ENCODE measurements around the gene ENTPD8.

The ENTPD8 gene

DNA sequence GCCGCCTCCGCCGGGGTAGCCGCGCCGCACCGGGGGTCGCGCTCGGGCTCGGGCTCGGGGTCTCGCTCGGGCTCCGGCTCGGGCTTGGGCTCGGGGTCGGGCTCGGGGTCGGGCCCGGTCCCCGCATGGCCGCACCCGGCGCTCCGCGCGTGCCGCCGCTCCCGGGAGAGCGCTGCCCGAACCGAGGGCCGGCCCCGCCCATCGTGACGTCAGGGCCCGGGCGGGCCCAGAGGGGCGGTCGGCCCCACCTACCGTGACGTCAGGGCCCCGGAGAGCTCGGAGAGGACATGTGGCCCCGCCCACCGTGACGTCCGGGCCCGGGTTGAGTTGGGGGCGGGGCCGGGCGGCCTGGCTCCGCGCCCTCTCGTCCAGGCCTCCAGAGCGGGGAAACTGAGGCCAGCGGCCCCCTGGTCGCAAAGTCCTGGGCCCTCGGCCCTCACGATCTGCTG is 18.0 kb upstream of the ENTPD8 start, which contains the start of gene NSMF:
TSS of gene NSMF (minus strand) at position 183 of the 449 bp plus-strand sequence. CDS start 232 bp downstream, outside the sequence.
- Histone ChIP-seq H3K4me1 (ENCODE audit: low read length) (peaks cover 27% of the 10 kb centered on the region), H2AFZ (ENCODE audit: low read depth, low read length) (no peak within 1 kb of the TSS), H3K36me3 (replicated peaks; ENCODE audit: low read depth, low read length) (peaks cover 22% of the 10 kb centered on the region), H3K9ac (ENCODE audit: low read length) (peak within 1 kb of the TSS; percentile 81), H3K27ac (ENCODE audit: low read length) (peak within 1 kb of the TSS; percentile 16; the same call in 1 of the 2 replicates), H3K4me3 (ENCODE audit: low read length) (peak within 1 kb of the TSS; percentile 98), H3K4me2 (ENCODE audit: low read length) (peak within 1 kb of the TSS; percentile 96), H3K9me3 (ENCODE audit: insufficient read depth, low read length) (no peaks in the 10 kb centered on the region), H4K20me1 (ENCODE audit: insufficient read depth, low read length) (no peaks in the 10 kb centered on the region; the same call in 1 of the 2 replicates), H3K27me3 (ENCODE audit: low read depth, low read length) (no peaks in the 10 kb centered on the region), H3K79me2 (ENCODE audit: low read length) (peaks cover 14% of the 10 kb centered on the region)
- TF ChIP-seq, protein P1, sequence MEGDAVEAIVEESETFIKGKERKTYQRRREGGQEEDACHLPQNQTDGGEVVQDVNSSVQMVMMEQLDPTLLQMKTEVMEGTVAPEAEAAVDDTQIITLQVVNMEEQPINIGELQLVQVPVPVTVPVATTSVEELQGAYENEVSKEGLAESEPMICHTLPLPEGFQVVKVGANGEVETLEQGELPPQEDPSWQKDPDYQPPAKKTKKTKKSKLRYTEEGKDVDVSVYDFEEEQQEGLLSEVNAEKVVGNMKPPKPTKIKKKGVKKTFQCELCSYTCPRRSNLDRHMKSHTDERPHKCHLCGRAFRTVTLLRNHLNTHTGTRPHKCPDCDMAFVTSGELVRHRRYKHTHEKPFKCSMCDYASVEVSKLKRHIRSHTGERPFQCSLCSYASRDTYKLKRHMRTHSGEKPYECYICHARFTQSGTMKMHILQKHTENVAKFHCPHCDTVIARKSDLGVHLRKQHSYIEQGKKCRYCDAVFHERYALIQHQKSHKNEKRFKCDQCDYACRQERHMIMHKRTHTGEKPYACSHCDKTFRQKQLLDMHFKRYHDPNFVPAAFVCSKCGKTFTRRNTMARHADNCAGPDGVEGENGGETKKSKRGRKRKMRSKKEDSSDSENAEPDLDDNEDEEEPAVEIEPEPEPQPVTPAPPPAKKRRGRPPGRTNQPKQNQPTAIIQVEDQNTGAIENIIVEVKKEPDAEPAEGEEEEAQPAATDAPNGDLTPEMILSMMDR (IDR thresholded peaks at IDR 0.05; ENCODE audit: low read depth, low read length) = no peak
- TF ChIP-seq EZH2phosphoT487 (IDR thresholded peaks at IDR 0.05; ENCODE audit: low read depth) = no peak

DNA sequence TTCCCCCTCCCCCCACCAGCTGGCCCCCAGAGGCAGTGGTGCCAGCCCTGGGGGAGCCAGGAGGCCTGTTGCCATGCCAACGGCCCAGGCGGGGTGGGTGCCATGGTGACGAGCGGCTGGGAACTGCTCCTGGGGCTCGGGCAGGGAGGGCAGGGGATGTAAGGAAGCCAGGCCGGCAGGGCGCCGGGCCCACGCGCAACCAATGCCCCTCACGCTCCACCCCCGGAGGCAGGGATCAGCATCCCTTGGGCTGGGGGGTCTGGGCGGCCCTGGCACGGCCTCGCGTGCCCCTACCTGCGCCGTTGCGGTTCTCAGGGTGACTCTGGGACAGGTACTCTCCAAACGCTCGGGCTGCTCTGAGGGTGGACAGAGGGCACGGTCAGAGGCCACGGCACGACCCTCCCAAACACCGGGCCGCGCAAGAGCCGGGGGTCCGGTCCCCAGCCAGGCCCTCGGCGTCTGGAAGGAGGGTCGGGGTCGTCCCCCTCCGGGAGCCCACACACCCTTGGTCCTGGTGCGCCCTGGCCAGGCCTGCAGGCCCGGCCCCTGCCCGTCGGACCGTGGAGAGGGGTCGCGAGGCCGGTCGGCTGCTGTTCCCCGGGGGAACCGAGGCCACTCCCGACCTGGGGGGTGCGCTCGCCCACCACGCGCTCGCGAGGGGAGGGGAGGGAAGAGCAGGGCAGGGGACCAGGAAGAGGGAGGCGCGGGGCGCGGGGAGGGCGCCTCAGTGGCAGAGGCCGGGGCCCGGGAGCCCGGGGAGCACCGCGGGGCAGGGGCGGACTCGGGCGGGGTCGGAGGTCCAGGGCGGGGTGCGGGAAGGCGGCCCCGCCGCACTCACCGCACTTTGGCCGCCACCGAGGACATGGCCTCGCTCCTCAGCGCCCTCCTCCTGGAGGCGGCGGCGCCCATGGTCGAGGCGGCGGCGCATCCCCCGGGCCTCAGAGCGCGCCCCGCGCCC is 17.3 kb upstream of the ENTPD8 start:
- Histone ChIP-seq H3K4me3 (ENCODE audit: low read length) (peak overlapping the region; percentile 98), H2AFZ (ENCODE audit: low read depth, low read length) (no peak overlapping the region), H3K27me3 (ENCODE audit: low read depth, low read length) (no peaks in the 10 kb centered on the region), H3K36me3 (replicated peaks; ENCODE audit: low read depth, low read length) (peaks cover 25% of the 10 kb centered on the region), H3K4me2 (ENCODE audit: low read length) (peak overlapping the region; percentile 96), H3K9me3 (ENCODE audit: insufficient read depth, low read length) (no peaks in the 10 kb centered on the region), H3K27ac (ENCODE audit: low read length) (peak overlapping the region; percentile 16; the same call in 1 of the 2 replicates), H4K20me1 (ENCODE audit: insufficient read depth, low read length) (peaks cover 3% of the 10 kb centered on the region), H3K4me1 (ENCODE audit: low read length) (peaks cover 27% of the 10 kb centered on the region), H3K9ac (ENCODE audit: low read length) (peak overlapping the region; percentile 81), H3K79me2 (ENCODE audit: low read length) (peaks cover 14% of the 10 kb centered on the region)
- no peak for TF ChIP-seq EZH2phosphoT487 (IDR thresholded peaks at IDR 0.05; ENCODE audit: low read depth)
- TF ChIP-seq, protein P1 (IDR thresholded peaks at IDR 0.05; ENCODE audit: low read depth, low read length) = no peak

DNA sequence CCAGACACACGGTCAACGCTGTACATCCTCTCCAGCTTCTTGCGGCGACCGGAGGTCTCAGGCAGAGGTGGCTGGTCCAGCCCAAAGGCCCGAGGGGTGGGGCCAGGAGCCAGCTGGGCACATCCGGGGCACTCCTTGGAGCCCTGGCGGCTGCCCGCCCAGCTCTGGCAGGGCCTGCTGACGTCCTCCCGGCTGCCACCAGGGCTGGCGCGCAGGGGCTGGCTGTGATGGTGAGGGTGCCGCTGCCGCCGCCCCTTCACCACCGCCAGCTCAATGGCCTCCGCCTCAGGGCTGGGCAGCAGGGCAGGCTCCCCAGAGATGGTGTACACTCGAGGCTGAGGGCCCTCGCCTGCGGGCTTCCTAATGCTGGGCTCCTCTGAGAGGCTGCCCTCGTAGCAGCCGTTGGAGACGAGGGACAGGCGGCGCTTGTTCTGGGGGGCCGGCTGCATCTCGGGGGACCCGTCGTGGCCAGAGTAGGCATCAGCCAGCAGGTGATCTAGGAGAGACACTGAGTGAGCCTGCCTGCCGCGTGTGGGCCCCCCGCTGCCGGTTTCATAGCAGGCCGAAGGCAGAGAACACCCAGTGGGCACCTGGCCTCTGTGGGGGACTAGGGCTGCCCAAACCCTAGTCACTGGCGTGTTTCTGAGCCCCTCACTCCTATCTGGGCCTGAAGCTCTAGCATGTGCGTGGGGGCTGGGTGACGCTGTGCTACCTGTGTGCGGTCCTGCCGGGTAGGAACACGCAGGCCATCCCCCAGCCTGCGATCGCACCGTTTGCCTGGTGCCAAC is 16.4 kb upstream of the ENTPD8 start:
- Histone ChIP-seq H3K4me2 (ENCODE audit: low read length) (peak overlapping the region; percentile 96), H3K27me3 (ENCODE audit: low read depth, low read length) (no peaks in the 10 kb centered on the region), H3K9me3 (ENCODE audit: insufficient read depth, low read length) (no peaks in the 10 kb centered on the region), H3K79me2 (ENCODE audit: low read length) (peaks cover 14% of the 10 kb centered on the region), H3K9ac (ENCODE audit: low read length) (no peak overlapping the region), H3K36me3 (replicated peaks; ENCODE audit: low read depth, low read length) (peaks cover 33% of the 10 kb centered on the region), H4K20me1 (ENCODE audit: insufficient read depth, low read length) (peaks cover 6% of the 10 kb centered on the region), H3K27ac (ENCODE audit: low read length) (no peak overlapping the region), H2AFZ (ENCODE audit: low read depth, low read length) (no peak overlapping the region), H3K4me3 (ENCODE audit: low read length) (peak overlapping the region; percentile 98), H3K4me1 (ENCODE audit: low read length) (peaks cover 25% of the 10 kb centered on the region)
- no peak for TF ChIP-seq EZH2phosphoT487 (IDR thresholded peaks at IDR 0.05; ENCODE audit: low read depth)
- TF ChIP-seq, protein P1 (IDR thresholded peaks at IDR 0.05; ENCODE audit: low read depth, low read length) = no peak
